Tibial nerve (tissue), 4 donors: Measurements from ENCODE around the gene RNASEL. TPM values are rescaled to one million over a fixed set of nuclear protein-coding genes. Genes with fewer than 3 reads are reported as not detected.
A peak's percentile ranks its signal among the peaks of the same experiment; 100 is the strongest.

Experiments
- DNase-seq, 2 donors: peaks; one replicate each; pipeline ENCODE4 v3.0.0-alpha.2; 2019; ENCODE audit warnings: low spot score in 2 of 2
- H3K27ac ChIP-seq, 4 donors: fragments of 200-600 bp; sonication (generic) in 3 of 4; one replicate each; pipeline ENCODE4 v1.5.1; 2017 to 2019; ENCODE audit warnings: mild to moderate bottlenecking in 1 of 4
- H3K27me3 ChIP-seq, 2 donors: fragments of 200-600 bp; sonication (generic) in 1 of 2; one replicate each; pipeline versions ENCODE4 v1.5.1 to v1.6.0; 2017 to 2019
- H3K36me3 ChIP-seq, 3 donors: fragments of 200-600 bp; sonication (generic); one replicate each; pipeline ENCODE4 v1.5.1; 2018 to 2019
- H3K4me1 ChIP-seq, 4 donors: fragments of 200-600 bp; sonication (generic) in 3 of 4; one replicate each; pipeline ENCODE4 v1.5.1; 2017 to 2019
- H3K4me3 ChIP-seq, 4 donors: fragments of 200-600 bp; sonication (generic) in 3 of 4; one replicate each; pipeline ENCODE4 v1.5.1; 2017 to 2019; ENCODE audit warnings: mild to moderate bottlenecking in 1 of 4, moderate library complexity in 1 of 4
- H3K9me3 ChIP-seq, 4 donors: fragments of 200-600 bp; sonication (generic) in 3 of 4; one replicate each; pipeline ENCODE4 v1.5.1; 2017 to 2019
- CTCF ChIP-seq, 5 experiments: fragments of 200-600 bp in 3 of 5; fragments of 450-650 bp in 2 of 5; sonication (generic) in 3 of 5; IDR thresholded peaks; one replicate each; pipeline ENCODE4 v1.5.1; 2016 to 2019; ENCODE audit warnings: antibody characterized with exemption in 5 of 5, mild to moderate bottlenecking in 3 of 5, moderate library complexity in 2 of 5
- EP300 ChIP-seq, 2 donors: sonication (generic); formaldehyde crosslinking; IDR thresholded peaks; one replicate each; pipeline ENCODE4 v1.6.1; 2017; ENCODE audit warnings: antibody characterized with exemption in 2 of 2, mild to moderate bottlenecking in 1 of 2
- POLR2A ChIP-seq, 2 donors: fragments of 450-650 bp; IDR thresholded peaks; one replicate each; pipeline ENCODE4 v1.6.1; 2017; ENCODE audit warnings: antibody characterized with exemption in 2 of 2, mild to moderate bottlenecking in 2 of 2, moderate library complexity in 2 of 2
- WGBS, 2 donors: methylation state at CpG; one replicate each; pipeline ENCODE4 v1.1.5; 2018; 5-methylcytosine and 5-hydroxymethylcytosine counted together
- total RNA-seq, 4 donors: library from RNA; depleted of rRNA; stranded (reverse); fragments of >200 nt; gene quantifications; one replicate each; pipeline ENCODE4 v1.1.0, GENCODE V29; 2016

RNASEL gene
- total RNA-seq, 4 donors from 2014 or later = 7.3 to 9.8 (median 8.8) TPM

- Histone ChIP-seq H3K27ac (no peak overlapping the region), H3K4me3 (no peak overlapping the region), H3K9me3 (no peaks in the 10 kb centered on the region), H3K36me3 (peaks cover 0 to 22% (median 0%) of the 10 kb centered on the region in 3 donors), H3K4me1 (peaks cover 0 to 48% (median 20%) of the 10 kb centered on the region in 4 donors), H3K27me3 (no peaks in the 10 kb centered on the region)
- WGBS, 2 donors = 84 to 85% methylated on average over 17 of the region's 17 CpGs
- TF ChIP-seq POLR2A (IDR thresholded peaks at IDR 0.05) (no peak), CTCF (IDR thresholded peaks at IDR 0.05) (no peak), EP300 (IDR thresholded peaks at IDR 0.05) (no peak)
- DNase-seq = no peak
Measured at GRCh38 chr1:182600036-182600713, 11.1 kb upstream of the RNASEL start.

GRCh38 chr1:182599339-182599738, 10.3 kb upstream of the RNASEL start:
- Histone ChIP-seq H3K4me3 (no peak overlapping the region), H3K4me1 (peaks cover 0 to 43% (median 20%) of the 10 kb centered on the region in 4 donors), H3K9me3 (no peaks in the 10 kb centered on the region), H3K36me3 (peaks cover 0 to 22% (median 0%) of the 10 kb centered on the region in 3 donors), H3K27me3 (no peaks in the 10 kb centered on the region), H3K27ac (no peak overlapping the region)
- 67 to 79% methylated on average over 5 to 6 of the region's 6 CpGs for WGBS, 2 donors
- no peak for DNase-seq
- no peak for TF ChIP-seq CTCF (IDR thresholded peaks at IDR 0.05)
- no peak for TF ChIP-seq EP300 (IDR thresholded peaks at IDR 0.05)
- no peak for TF ChIP-seq POLR2A (IDR thresholded peaks at IDR 0.05)

DNA sequence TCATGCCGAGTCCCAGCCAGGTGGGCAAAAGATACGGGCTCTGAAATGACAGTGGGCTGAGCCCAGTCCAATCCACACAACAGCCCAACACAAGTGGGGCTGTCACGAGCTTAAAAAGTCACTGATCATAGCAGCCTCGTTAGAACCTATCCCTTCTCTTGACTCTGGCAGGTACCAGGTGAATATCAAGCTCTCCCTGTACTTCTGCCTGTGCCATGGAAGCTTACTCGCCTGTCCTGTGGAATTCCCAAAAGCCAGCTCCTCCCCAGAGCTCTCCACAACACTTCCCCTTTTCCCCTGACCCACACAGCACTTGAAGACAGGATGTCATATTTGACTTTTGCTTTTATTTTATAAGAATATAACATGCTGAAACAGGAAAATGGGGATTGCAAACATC, 9.2 kb upstream of the RNASEL start:
- DNase-seq = no peak
- no peak for TF ChIP-seq EP300 (IDR thresholded peaks at IDR 0.05)
- no peak for TF ChIP-seq CTCF (IDR thresholded peaks at IDR 0.05)
- TF ChIP-seq POLR2A (IDR thresholded peaks at IDR 0.05) = no peak
- Histone ChIP-seq H3K36me3 (peaks cover 0 to 22% (median 0%) of the 10 kb centered on the region in 3 donors), H3K4me3 (no peak overlapping the region), H3K4me1 (peaks cover 0 to 33% (median 13%) of the 10 kb centered on the region in 4 donors), H3K27me3 (no peaks in the 10 kb centered on the region), H3K27ac (no peak overlapping the region), H3K9me3 (no peaks in the 10 kb centered on the region)
- WGBS, 2 donors = 73% methylated on average over 5 of the region's 5 CpGs

- no peak overlapping the region for H3K27ac ChIP-seq
- peaks cover 0 to 19% (median 9%) of the 10 kb centered on the region in 4 donors for H3K4me1 ChIP-seq
- no peak overlapping the region for H3K4me3 ChIP-seq
- TF ChIP-seq CTCF (IDR thresholded peaks at IDR 0.05) (no peak), POLR2A (IDR thresholded peaks at IDR 0.05) (no peak), EP300 (IDR thresholded peaks at IDR 0.05) (no peak)
- H3K27me3 ChIP-seq = no peaks in the 10 kb centered on the region
- H3K36me3 ChIP-seq = peaks cover 0 to 22% (median 0%) of the 10 kb centered on the region in 3 donors
- no peak for DNase-seq
- H3K9me3 ChIP-seq = no peaks in the 10 kb centered on the region
- WGBS, 2 donors = 91 to 95% methylated on average over 6 of the region's 6 CpGs
Measured at GRCh38 chr1:182596934-182597333, 7.9 kb upstream of the RNASEL start.

DNA sequence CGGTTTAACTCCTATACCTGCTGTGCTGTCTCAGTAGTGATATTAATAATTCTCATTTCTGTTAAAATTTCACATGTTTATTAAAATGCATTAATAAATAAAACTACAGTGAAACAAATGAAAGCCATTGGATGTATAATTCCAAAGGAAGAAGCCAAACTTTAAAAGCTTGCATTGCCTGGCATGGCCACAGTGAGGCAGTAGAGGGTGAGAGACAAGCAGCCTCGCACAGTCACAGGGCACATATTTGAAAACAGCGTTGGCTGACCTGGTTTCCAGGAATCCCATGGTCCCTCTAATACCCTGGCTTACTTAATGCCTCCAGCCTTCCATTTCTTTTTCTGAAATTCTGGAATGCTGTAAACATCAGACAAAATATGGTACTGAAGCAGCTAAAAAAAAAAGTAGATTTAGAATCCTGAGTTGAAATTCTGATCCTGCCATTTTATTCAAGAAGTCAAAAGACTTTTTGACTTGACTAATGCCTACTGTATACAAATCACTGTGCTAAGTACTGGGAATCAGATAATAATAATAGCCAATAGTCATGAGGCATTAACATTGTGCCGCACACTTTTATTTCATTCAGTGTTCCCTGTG, 6.7 kb upstream of the RNASEL start:
- Histone ChIP-seq H3K9me3 (no peaks in the 10 kb centered on the region), H3K27me3 (no peaks in the 10 kb centered on the region), H3K36me3 (peaks cover 0 to 19% (median 0%) of the 10 kb centered on the region in 3 donors), H3K4me1 (peaks cover 0 to 9% (median under 1%) of the 10 kb centered on the region in 4 donors), H3K27ac (no peak overlapping the region), H3K4me3 (no peak overlapping the region)
- peak; percentile 61 to 78 (median 73) for TF ChIP-seq CTCF (IDR thresholded peaks at IDR 0.05)
- TF ChIP-seq EP300 (IDR thresholded peaks at IDR 0.05) = no peak
- TF ChIP-seq POLR2A (IDR thresholded peaks at IDR 0.05) = no peak
- peak in 1 of 2 donors; percentile 77 for DNase-seq
- 37 to 38% methylated on average over 4 of the region's 4 CpGs for WGBS, 2 donors
